Measurements from ENCODE around the gene LIPT2. TPM values are rescaled to one million over a fixed set of nuclear protein-coding genes. Genes with fewer than 3 reads are reported as not detected.

LIPT2 gene
- total RNA-seq, 4 donors from 2014 or later, result 2.2 to 4.7 (median 3.4) TPM

- no peak for TF ChIP-seq CTCF (IDR thresholded peaks at IDR 0.05)
- ATAC-seq (ENCODE audit: low FRiP score) (no peak), DNase-seq (ENCODE audit: low spot score) (no peak)
Measured at GRCh38 chr11:74504100-74504691, 10.7 kb upstream of the LIPT2 start.

GRCh38 chr11:74494916-74495315, 1.4 kb upstream of the LIPT2 start:
- TF ChIP-seq CTCF (IDR thresholded peaks at IDR 0.05), result no peak
- ATAC-seq (ENCODE audit: low FRiP score), result no peak
- no peak for DNase-seq (ENCODE audit: low spot score)

- TF ChIP-seq CTCF (IDR thresholded peaks at IDR 0.05), result no peak
- no peak for ATAC-seq (ENCODE audit: low FRiP score)
- no peak for DNase-seq (ENCODE audit: low spot score)
Measured at GRCh38 chr11:74493791-74494630, 487 bp upstream of the LIPT2 start.

- TF ChIP-seq CTCF (IDR thresholded peaks at IDR 0.05), result no peak
- ATAC-seq (ENCODE audit: low FRiP score), result no peak
Measured at GRCh38 chr11:74492084-74492483, 1.4 kb downstream of the LIPT2 start.

GRCh38 chr11:74490941-74491340, 2.6 kb downstream of the LIPT2 start:
- ATAC-seq (ENCODE audit: low FRiP score) (no peak), DNase-seq (ENCODE audit: low spot score) (no peak)
- TF ChIP-seq CTCF (IDR thresholded peaks at IDR 0.05), result no peak

More at GRCh38 chr11:74492084-74492483, 1.4 kb downstream of the LIPT2 start:
- no peak for DNase-seq (ENCODE audit: low spot score)

- DNase-seq (ENCODE audit: low spot score) (no peak), ATAC-seq (ENCODE audit: low FRiP score) (no peak)
- no peak for TF ChIP-seq CTCF (IDR thresholded peaks at IDR 0.05)
Measured at GRCh38 chr11:74487875-74488274, 5.6 kb downstream of the LIPT2 start.

GRCh38 chr11:74485868-74486267, 7.7 kb downstream of the LIPT2 start:
- ATAC-seq (ENCODE audit: low FRiP score), result no peak
- TF ChIP-seq CTCF (IDR thresholded peaks at IDR 0.05), result no peak
- DNase-seq (ENCODE audit: low spot score), result no peak
